DND-41 (cell line): ENCODE measurements around the gene CLRN3.

Experiments used
- ATAC-seq: fragments of 200-7000 bp; cut with Tn5 transposase; 3 replicates; pipeline ENCODE4 v1.9.1; 2021; ENCODE audit warnings: low read depth; ENCODE audit not compliant: insufficient read depth
- DNase-seq: peaks from one replicate; pipeline ENCODE4 v3.0.0-alpha.2; 2020
- H2AFZ ChIP-seq: 2 replicates; pipeline ENCODE4 v1.6.0; 2012; ENCODE audit warnings: low read depth, low read length
- H3K27ac ChIP-seq: 2 replicates; pipeline ENCODE4 v1.5.1; 2012; ENCODE audit warnings: low read length, inconsistent platforms
- H3K27me3 ChIP-seq: fragments of 200-600 bp; sonication (generic); 2 replicates; pipeline ENCODE4 v1.6.0; 2012; ENCODE audit warnings: low read length, mild to moderate bottlenecking, inconsistent platforms; ENCODE audit not compliant: insufficient read depth, poor library complexity
- H3K36me3 ChIP-seq: 2 replicates; pipeline ENCODE4 v1.5.1; 2012; ENCODE audit warnings: low read length, inconsistent platforms; ENCODE audit not compliant: insufficient read depth
- H3K4me1 ChIP-seq: 2 replicates; pipeline ENCODE4 v1.5.1; 2012; ENCODE audit warnings: mild to moderate bottlenecking, low read length; ENCODE audit not compliant: insufficient read depth
- H3K4me2 ChIP-seq: 2 replicates; pipeline ENCODE4 v1.6.0; 2012; ENCODE audit warnings: mild to moderate bottlenecking, moderate library complexity, low read length, inconsistent platforms; ENCODE audit not compliant: insufficient read depth
- H3K4me3 ChIP-seq, 2 experiments: fragments of 200-600 bp in 1 of 2; shearing (Covaris generic) in 1 of 2; 2 replicates each; pipeline ENCODE4 v1.5.1; 2012 to 2016; ENCODE audit warnings: inconsistent platforms in 2 of 2, low read length in 2 of 2, mild to moderate bottlenecking in 2 of 2, low read depth in 1 of 2, moderate library complexity in 1 of 2
- H3K79me2 ChIP-seq: 2 replicates; pipeline ENCODE4 v1.6.0; 2012; ENCODE audit warnings: low read length, inconsistent platforms; ENCODE audit not compliant: insufficient read depth
- H3K9ac ChIP-seq: 2 replicates; pipeline ENCODE4 v1.6.0; 2012; ENCODE audit warnings: low read depth, mild to moderate bottlenecking, inconsistent platforms, low read length, moderate library complexity
- H3K9me3 ChIP-seq: 2 replicates; pipeline ENCODE4 v1.5.1; 2012; ENCODE audit warnings: low read length, moderate library complexity, mild to moderate bottlenecking, inconsistent platforms; ENCODE audit not compliant: insufficient read depth, severe bottlenecking
- H4K20me1 ChIP-seq: 2 replicates; pipeline ENCODE4 v1.6.0; 2012; ENCODE audit warnings: low read length; ENCODE audit not compliant: insufficient read depth
- CTCF ChIP-seq: IDR thresholded peaks from 2 replicates; pipeline ENCODE4 v1.5.1; 2012; ENCODE audit warnings: borderline replicate concordance, low read length, moderate library complexity, mild to moderate bottlenecking; ENCODE audit not compliant: poor library complexity, severe bottlenecking; ENCODE audit errors: extremely low read depth
- EZH2 ChIP-seq: IDR thresholded peaks from 3 replicates; pipeline ENCODE4 v1.6.1; 2012; ENCODE audit warnings: borderline replicate concordance, low read depth, mild to moderate bottlenecking, moderate library complexity, low read length, inconsistent platforms; ENCODE audit not compliant: severe bottlenecking

CLRN3 gene

GRCh38 chr10:127905848-127906261, 13.1 kb upstream of the CLRN3 start:
- no peak overlapping the region for H3K27ac ChIP-seq
- H4K20me1 ChIP-seq, result no peaks in the 10 kb centered on the region
- H3K4me1 ChIP-seq, result no peaks in the 10 kb centered on the region
- TF ChIP-seq CTCF (no peak), EZH2 (no peak)
- no peaks in the 10 kb centered on the region for H3K27me3 ChIP-seq
- H3K79me2 ChIP-seq, result no peaks in the 10 kb centered on the region
- H2AFZ ChIP-seq, result no peak overlapping the region
- DNase-seq (no peak), ATAC-seq (no peak)
- H3K9me3 ChIP-seq, result no peaks in the 10 kb centered on the region
- no peak overlapping the region for H3K4me3 ChIP-seq
- H3K4me2 ChIP-seq, result no peak overlapping the region
- no peaks in the 10 kb centered on the region for H3K36me3 ChIP-seq
- H3K9ac ChIP-seq, result no peak overlapping the region

GRCh38 chr10:127905001-127905847, 12.5 kb upstream of the CLRN3 start:
- no peaks in the 10 kb centered on the region for H4K20me1 ChIP-seq
- H2AFZ ChIP-seq, result no peak overlapping the region
- H3K27ac ChIP-seq, result no peak overlapping the region
- H3K79me2 ChIP-seq, result no peaks in the 10 kb centered on the region
- no peaks in the 10 kb centered on the region for H3K9me3 ChIP-seq
- ATAC-seq (no peak), DNase-seq (no peak)
- no peaks in the 10 kb centered on the region for H3K27me3 ChIP-seq
- H3K36me3 ChIP-seq, result no peaks in the 10 kb centered on the region
- TF ChIP-seq EZH2 (no peak), CTCF (no peak)
- H3K4me1 ChIP-seq, result no peaks in the 10 kb centered on the region
- H3K4me3 ChIP-seq, result no peak overlapping the region
- no peak overlapping the region for H3K4me2 ChIP-seq
- H3K9ac ChIP-seq, result no peak overlapping the region

- no peak for TF ChIP-seq EZH2
- TF ChIP-seq CTCF, result no peak
- Histone ChIP-seq H3K4me1 (no peaks in the 10 kb centered on the region), H3K4me3 (no peak overlapping the region), H3K9ac (no peak overlapping the region), H3K27me3 (no peaks in the 10 kb centered on the region), H3K27ac (no peak overlapping the region), H3K9me3 (no peaks in the 10 kb centered on the region), H2AFZ (no peak overlapping the region), H3K4me2 (no peak overlapping the region), H3K36me3 (no peaks in the 10 kb centered on the region), H3K79me2 (no peaks in the 10 kb centered on the region), H4K20me1 (no peaks in the 10 kb centered on the region)
- DNase-seq (no peak), ATAC-seq (no peak)
Observed at GRCh38 chr10:127904311-127905000, 11.7 kb upstream of the CLRN3 start.
